ENCODE data around the gene ARHGAP24. TPM values are rescaled to one million over a fixed set of nuclear protein-coding genes. Genes with fewer than 3 reads are reported as not detected.

Gene ARHGAP24
- total RNA-seq, 2 donors from 2014 or later = 66.8 to 85.6 TPM

- 90 to 92% methylated on average over 1 to 3 of the region's 3 CpGs for WGBS, 2 experiments (ENCODE audit: insufficient coverage in 1 of 2, insufficient read length in 1 of 2)
- H3K9ac ChIP-seq (ENCODE audit: extremely low read depth, low read length, poor library complexity, severe bottlenecking) = no peak overlapping the region
- Mint-ChIP-seq H3K9me3 (no peaks in the 10 kb centered on the region), H3K4me1 (peaks cover 17% of the 10 kb centered on the region), H3K36me3 (ENCODE audit: low read depth) (no peaks in the 10 kb centered on the region), H3K4me3 (no peak overlapping the region), H3K27me3 (ENCODE audit: insufficient read depth) (no peaks in the 10 kb centered on the region), H3K27ac (no peak overlapping the region)
- H3K4me1 ChIP-seq (ENCODE audit: control insufficient read depth, insufficient read depth, low read length) = no peaks in the 10 kb centered on the region
- no peak overlapping the region for H3K27ac ChIP-seq (ENCODE audit: low read depth, low read length)
- DNase-seq = no peak
- no peaks in the 10 kb centered on the region for H3K36me3 ChIP-seq (ENCODE audit: control insufficient read depth, insufficient read depth, low read length)
- H3K4me3 ChIP-seq (ENCODE audit: low read length) = no peak overlapping the region
- no peak for TF ChIP-seq CTCF (conservative IDR thresholded peaks at IDR 0.05)
- H3K27me3 ChIP-seq (ENCODE audit: control insufficient read depth, insufficient read depth, low read length, poor library complexity, severe bottlenecking) = no peaks in the 10 kb centered on the region
- peaks cover 7% of the 10 kb centered on the region for H3K9me3 ChIP-seq (ENCODE audit: control insufficient read depth, low read length)
Observed at GRCh38 chr4:85789241-85789640, 314.3 kb downstream of the ARHGAP24 start.

GRCh38 chr4:85790582-85790981, 315.6 kb downstream of the ARHGAP24 start:
- Mint-ChIP-seq H3K9me3 (no peaks in the 10 kb centered on the region), H3K36me3 (ENCODE audit: low read depth) (no peaks in the 10 kb centered on the region), H3K27ac (no peak overlapping the region), H3K4me3 (no peak overlapping the region), H3K4me1 (peaks cover 14% of the 10 kb centered on the region), H3K27me3 (ENCODE audit: insufficient read depth) (no peaks in the 10 kb centered on the region)
- Histone ChIP-seq H3K4me1 (ENCODE audit: control insufficient read depth, insufficient read depth, low read length) (no peaks in the 10 kb centered on the region), H3K27me3 (ENCODE audit: control insufficient read depth, insufficient read depth, low read length, poor library complexity, severe bottlenecking) (no peaks in the 10 kb centered on the region), H3K4me3 (ENCODE audit: low read length) (no peak overlapping the region), H3K9me3 (ENCODE audit: control insufficient read depth, low read length) (peaks cover 7% of the 10 kb centered on the region), H3K9ac (ENCODE audit: extremely low read depth, low read length, poor library complexity, severe bottlenecking) (no peak overlapping the region), H3K36me3 (ENCODE audit: control insufficient read depth, insufficient read depth, low read length) (no peaks in the 10 kb centered on the region), H3K27ac (ENCODE audit: low read depth, low read length) (no peak overlapping the region)
- no peak for DNase-seq
- no peak for TF ChIP-seq CTCF (conservative IDR thresholded peaks at IDR 0.05)

- no peak overlapping the region for H3K27ac Mint-ChIP-seq
- no peak overlapping the region for H3K9ac ChIP-seq (ENCODE audit: extremely low read depth, low read length, poor library complexity, severe bottlenecking)
- peaks cover 11% of the 10 kb centered on the region for H3K9me3 ChIP-seq (ENCODE audit: control insufficient read depth, low read length)
- H3K4me1 Mint-ChIP-seq = peaks cover 14% of the 10 kb centered on the region
- H3K27me3 ChIP-seq (ENCODE audit: control insufficient read depth, insufficient read depth, low read length, poor library complexity, severe bottlenecking) = no peaks in the 10 kb centered on the region
- no peak overlapping the region for H3K4me3 Mint-ChIP-seq
- H3K4me1 ChIP-seq (ENCODE audit: control insufficient read depth, insufficient read depth, low read length) = no peaks in the 10 kb centered on the region
- peaks cover 6% of the 10 kb centered on the region for H3K9me3 Mint-ChIP-seq
- H3K27ac ChIP-seq (ENCODE audit: low read depth, low read length) = no peak overlapping the region
- no peaks in the 10 kb centered on the region for H3K36me3 ChIP-seq (ENCODE audit: control insufficient read depth, insufficient read depth, low read length)
- no peak for TF ChIP-seq CTCF (conservative IDR thresholded peaks at IDR 0.05)
- H3K27me3 Mint-ChIP-seq (ENCODE audit: insufficient read depth) = no peaks in the 10 kb centered on the region
- H3K4me3 ChIP-seq (ENCODE audit: low read length) = no peak overlapping the region
- no peak for DNase-seq
- peaks cover 3% of the 10 kb centered on the region for H3K36me3 Mint-ChIP-seq (ENCODE audit: low read depth)
Observed at GRCh38 chr4:85792376-85793232, 317.7 kb downstream of the ARHGAP24 start.

Measured in endodermal cell (in vitro differentiated cells).